Measurements from ENCODE around the gene ASPN. TPM values are rescaled to one million over a fixed set of nuclear protein-coding genes. Genes with fewer than 3 reads are reported as not detected.
A peak's percentile ranks its signal among the peaks of the same experiment; 100 is the strongest.

The ASPN gene
- total RNA-seq, 3 donors from 2014 or later, result 3.9 to 6.3 (median 6.2) TPM

- H3K27ac ChIP-seq, result no peak overlapping the region
- no peak overlapping the region for H3K4me3 ChIP-seq
- no peaks in the 10 kb centered on the region for H3K4me1 ChIP-seq
- no peaks in the 10 kb centered on the region for H3K36me3 ChIP-seq
- TF ChIP-seq, protein P1, sequence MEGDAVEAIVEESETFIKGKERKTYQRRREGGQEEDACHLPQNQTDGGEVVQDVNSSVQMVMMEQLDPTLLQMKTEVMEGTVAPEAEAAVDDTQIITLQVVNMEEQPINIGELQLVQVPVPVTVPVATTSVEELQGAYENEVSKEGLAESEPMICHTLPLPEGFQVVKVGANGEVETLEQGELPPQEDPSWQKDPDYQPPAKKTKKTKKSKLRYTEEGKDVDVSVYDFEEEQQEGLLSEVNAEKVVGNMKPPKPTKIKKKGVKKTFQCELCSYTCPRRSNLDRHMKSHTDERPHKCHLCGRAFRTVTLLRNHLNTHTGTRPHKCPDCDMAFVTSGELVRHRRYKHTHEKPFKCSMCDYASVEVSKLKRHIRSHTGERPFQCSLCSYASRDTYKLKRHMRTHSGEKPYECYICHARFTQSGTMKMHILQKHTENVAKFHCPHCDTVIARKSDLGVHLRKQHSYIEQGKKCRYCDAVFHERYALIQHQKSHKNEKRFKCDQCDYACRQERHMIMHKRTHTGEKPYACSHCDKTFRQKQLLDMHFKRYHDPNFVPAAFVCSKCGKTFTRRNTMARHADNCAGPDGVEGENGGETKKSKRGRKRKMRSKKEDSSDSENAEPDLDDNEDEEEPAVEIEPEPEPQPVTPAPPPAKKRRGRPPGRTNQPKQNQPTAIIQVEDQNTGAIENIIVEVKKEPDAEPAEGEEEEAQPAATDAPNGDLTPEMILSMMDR (IDR thresholded peaks at IDR 0.05), result no peak
- TF ChIP-seq POLR2AphosphoS5 (IDR thresholded peaks at IDR 0.05) (no peak), POLR2A (IDR thresholded peaks at IDR 0.05) (no peak)
- intact Hi-C loops (cut with DNase I; ENCODE audit: low total_unique reads), result no loop called here
- no peaks in the 10 kb centered on the region for H3K27me3 ChIP-seq
- H3K9me3 ChIP-seq, result no peaks in the 10 kb centered on the region
- no peak for DNase-seq (ENCODE audit: low spot score in 2 of 2)
Observed at GRCh38 chr9:92435263-92435662, 47.0 kb downstream of the ASPN start.

DNA sequence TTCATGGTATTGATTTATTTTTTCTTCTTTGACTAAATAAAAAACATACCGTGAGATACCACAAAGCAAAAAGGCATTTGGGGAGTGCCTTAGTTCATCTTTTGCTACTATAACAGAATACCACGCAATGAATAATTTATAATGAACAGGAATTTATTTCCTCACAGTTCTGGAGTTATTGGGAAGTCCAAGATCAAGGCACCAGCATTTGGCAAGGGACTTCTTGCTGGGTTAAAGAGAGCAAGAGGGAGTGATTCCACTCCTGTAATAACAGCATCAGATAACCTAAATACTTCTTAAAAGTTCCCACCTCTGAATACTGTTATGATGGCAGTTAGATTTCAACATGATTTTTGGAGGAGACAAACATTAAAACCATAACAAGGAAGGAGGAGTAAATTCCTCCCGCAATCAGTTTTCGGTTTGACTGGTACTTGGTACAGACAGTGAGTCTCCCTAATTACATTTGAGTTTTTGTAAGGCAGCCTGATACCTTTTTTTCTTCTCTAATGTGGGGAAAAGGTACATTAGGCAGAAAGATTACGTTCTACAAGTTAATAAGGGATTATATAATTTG lies 49.2 kb downstream of the ASPN start:
- no peak for DNase-seq (ENCODE audit: low spot score in 2 of 2)
- Histone ChIP-seq H3K27ac (no peak overlapping the region), H3K9me3 (no peaks in the 10 kb centered on the region), H3K4me1 (no peaks in the 10 kb centered on the region), H3K36me3 (no peaks in the 10 kb centered on the region), H3K27me3 (no peaks in the 10 kb centered on the region), H3K4me3 (no peak overlapping the region)
- intact Hi-C loops (cut with DNase I; ENCODE audit: low total_unique reads), result no loop called here
- TF ChIP-seq POLR2A (IDR thresholded peaks at IDR 0.05), result no peak
- TF ChIP-seq POLR2AphosphoS5 (IDR thresholded peaks at IDR 0.05), result no peak
- TF ChIP-seq, protein P1 (IDR thresholded peaks at IDR 0.05), result no peak

GRCh38 chr9:92432350-92432749 lies 50.0 kb downstream of the ASPN start:
- no peaks in the 10 kb centered on the region for H3K27me3 ChIP-seq
- H3K4me3 ChIP-seq, result peak overlapping the region in 1 of 3 donors; percentile 35
- TF ChIP-seq POLR2A (IDR thresholded peaks at IDR 0.05), result no peak
- TF ChIP-seq, protein P1 (IDR thresholded peaks at IDR 0.05), result no peak
- TF ChIP-seq POLR2AphosphoS5 (IDR thresholded peaks at IDR 0.05), result no peak
- DNase-seq (ENCODE audit: low spot score in 2 of 2), result no peak
- H3K9me3 ChIP-seq, result no peaks in the 10 kb centered on the region
- H3K27ac ChIP-seq, result no peak overlapping the region
- intact Hi-C loops (cut with DNase I; ENCODE audit: low total_unique reads), result no loop called here
- H3K36me3 ChIP-seq, result no peaks in the 10 kb centered on the region
- no peaks in the 10 kb centered on the region for H3K4me1 ChIP-seq

- Histone ChIP-seq H3K9me3 (no peaks in the 10 kb centered on the region), H3K4me3 (no peak overlapping the region), H3K27me3 (no peaks in the 10 kb centered on the region), H3K36me3 (no peaks in the 10 kb centered on the region), H3K27ac (no peak overlapping the region), H3K4me1 (no peaks in the 10 kb centered on the region)
- intact Hi-C loops (cut with DNase I; ENCODE audit: low total_unique reads), result no loop called here
- TF ChIP-seq, protein P1 (IDR thresholded peaks at IDR 0.05), result no peak
- TF ChIP-seq POLR2AphosphoS5 (IDR thresholded peaks at IDR 0.05), result no peak
- TF ChIP-seq POLR2A (IDR thresholded peaks at IDR 0.05), result no peak
- no peak for DNase-seq (ENCODE audit: low spot score in 2 of 2)
Observed at GRCh38 chr9:92429836-92430235, 52.5 kb downstream of the ASPN start.

DNA sequence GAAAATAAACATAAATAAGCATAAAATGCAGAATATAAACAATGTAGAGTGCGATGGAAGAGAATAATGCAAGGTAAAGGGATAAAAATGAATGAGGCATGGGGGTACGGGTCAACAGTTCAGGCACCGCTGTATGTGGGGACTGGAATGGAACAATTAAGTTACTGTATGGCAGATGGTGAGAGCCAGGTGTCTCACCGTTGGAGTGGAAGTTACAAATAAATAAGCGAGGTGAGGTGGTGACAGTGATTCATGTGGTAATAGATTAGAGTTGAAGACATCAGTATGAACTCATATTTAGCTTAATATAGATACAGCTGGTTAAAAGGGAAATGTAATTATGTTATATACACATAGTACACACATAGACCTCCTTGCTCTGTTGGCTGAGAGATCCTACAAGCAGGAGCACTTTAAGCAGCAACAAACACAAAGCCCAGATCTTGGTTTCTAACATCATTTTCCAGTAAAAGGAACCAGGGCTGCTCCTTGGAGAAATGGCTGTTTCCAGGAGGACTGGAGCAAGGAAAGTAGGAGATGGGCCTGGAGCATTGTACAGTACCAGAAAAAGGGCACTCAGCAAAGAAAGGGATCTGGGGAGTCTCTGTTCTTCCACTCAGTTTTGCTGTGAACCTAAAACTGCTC lies 55.7 kb downstream of the ASPN start:
- H3K4me1 ChIP-seq, result no peaks in the 10 kb centered on the region
- DNase-seq (ENCODE audit: low spot score in 2 of 2), result no peak
- H3K4me3 ChIP-seq, result no peak overlapping the region
- H3K36me3 ChIP-seq, result no peaks in the 10 kb centered on the region
- H3K27me3 ChIP-seq, result no peaks in the 10 kb centered on the region
- peak overlapping the region; percentile 0 to 60 for H3K27ac ChIP-seq
- intact Hi-C loops (cut with DNase I; ENCODE audit: low total_unique reads), result no loop called here
- TF ChIP-seq POLR2A (IDR thresholded peaks at IDR 0.05), result no peak
- TF ChIP-seq, protein P1 (IDR thresholded peaks at IDR 0.05), result no peak
- TF ChIP-seq POLR2AphosphoS5 (IDR thresholded peaks at IDR 0.05), result no peak
- no peaks in the 10 kb centered on the region for H3K9me3 ChIP-seq

Measured in breast epithelium (tissue), 4 donors.